Measurements from ENCODE around the gene CDC45. TPM values are rescaled to one million over a fixed set of nuclear protein-coding genes. Genes with fewer than 3 reads are reported as not detected.
A peak's percentile ranks its signal among the peaks of the same experiment; 100 is the strongest.

Gene CDC45
- total RNA-seq, 4 donors from 2014 or later: 0.39 to 3.9 (median 2.0) TPM

DNA sequence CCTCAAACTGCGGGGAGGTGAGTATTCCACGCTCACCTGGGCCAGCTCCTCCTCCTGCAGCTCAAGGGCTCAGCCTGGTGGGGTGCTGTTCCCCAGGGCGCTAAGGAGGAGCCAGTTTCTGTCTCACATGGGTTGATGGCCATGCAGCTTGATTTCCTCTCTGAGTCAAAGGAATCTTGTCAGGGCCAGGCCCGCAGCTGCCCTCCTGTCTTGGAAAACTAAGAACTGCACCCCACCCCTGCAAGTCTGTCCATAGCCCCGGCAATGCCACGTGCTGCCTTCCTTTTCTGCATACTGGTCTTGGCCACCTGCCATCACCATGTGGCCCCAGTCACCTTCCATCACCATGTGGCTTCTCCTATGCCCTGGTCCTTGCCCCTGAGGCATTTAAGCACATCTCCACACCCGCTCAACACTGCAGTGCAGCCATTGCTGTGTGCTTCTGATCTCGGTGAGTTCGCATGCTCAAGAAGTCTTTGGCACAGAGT, 79.6 kb downstream of the CDC45 start:
- no peak overlapping the region for H3K4me3 ChIP-seq (ENCODE audit: low read depth, poor library complexity, severe bottlenecking)
- WGBS, 2 donors: 49 to 54% methylated on average over 9 of the region's 9 CpGs
- intact Hi-C loops (cut with DNase I; ENCODE audit: low total_unique reads): no loop called here
- TF ChIP-seq CTCF (IDR thresholded peaks at IDR 0.05) (no peak), POLR2A (IDR thresholded peaks at IDR 0.05) (no peak)
- DNase-seq (ENCODE audit: low spot score in 2 of 2): peak in 1 of 2 donors; percentile 68

- TF ChIP-seq CTCF (IDR thresholded peaks at IDR 0.05) (no peak), POLR2A (IDR thresholded peaks at IDR 0.05) (no peak)
- intact Hi-C loops (cut with DNase I; ENCODE audit: low total_unique reads): no loop called here
- WGBS, 2 donors: 80 to 100% methylated on average over 2 of the region's 2 CpGs
- DNase-seq (ENCODE audit: low spot score in 2 of 2): peak in 1 of 2 donors; percentile 78
- H3K4me3 ChIP-seq (ENCODE audit: low read depth, poor library complexity, severe bottlenecking): no peak overlapping the region
Observed at GRCh38 chr22:19559956-19560355, 80.2 kb downstream of the CDC45 start.

- DNase-seq (ENCODE audit: low spot score in 2 of 2): peak in 1 of 2 donors; percentile 79
- no peak for TF ChIP-seq CTCF (IDR thresholded peaks at IDR 0.05)
- no peak for TF ChIP-seq POLR2A (IDR thresholded peaks at IDR 0.05)
- WGBS, 2 donors: 66 to 70% methylated on average over 11 of the region's 11 CpGs
- no peak overlapping the region for H3K4me3 ChIP-seq (ENCODE audit: low read depth, poor library complexity, severe bottlenecking)
- intact Hi-C loops (cut with DNase I; ENCODE audit: low total_unique reads): no loop called here
Observed at GRCh38 chr22:19565382-19566278, 85.9 kb downstream of the CDC45 start.

GRCh38 chr22:19566279-19567156, 86.8 kb downstream of the CDC45 start:
- intact Hi-C loops (cut with DNase I; ENCODE audit: low total_unique reads): no loop called here
- no peak for TF ChIP-seq POLR2A (IDR thresholded peaks at IDR 0.05)
- TF ChIP-seq CTCF (IDR thresholded peaks at IDR 0.05): no peak
- H3K4me3 ChIP-seq (ENCODE audit: low read depth, poor library complexity, severe bottlenecking): no peak overlapping the region
- 89% methylated on average over 49 to 52 of the region's 52 CpGs for WGBS, 2 donors
- DNase-seq (ENCODE audit: low spot score in 2 of 2): peak in 1 of 2 donors; percentile 84

DNA sequence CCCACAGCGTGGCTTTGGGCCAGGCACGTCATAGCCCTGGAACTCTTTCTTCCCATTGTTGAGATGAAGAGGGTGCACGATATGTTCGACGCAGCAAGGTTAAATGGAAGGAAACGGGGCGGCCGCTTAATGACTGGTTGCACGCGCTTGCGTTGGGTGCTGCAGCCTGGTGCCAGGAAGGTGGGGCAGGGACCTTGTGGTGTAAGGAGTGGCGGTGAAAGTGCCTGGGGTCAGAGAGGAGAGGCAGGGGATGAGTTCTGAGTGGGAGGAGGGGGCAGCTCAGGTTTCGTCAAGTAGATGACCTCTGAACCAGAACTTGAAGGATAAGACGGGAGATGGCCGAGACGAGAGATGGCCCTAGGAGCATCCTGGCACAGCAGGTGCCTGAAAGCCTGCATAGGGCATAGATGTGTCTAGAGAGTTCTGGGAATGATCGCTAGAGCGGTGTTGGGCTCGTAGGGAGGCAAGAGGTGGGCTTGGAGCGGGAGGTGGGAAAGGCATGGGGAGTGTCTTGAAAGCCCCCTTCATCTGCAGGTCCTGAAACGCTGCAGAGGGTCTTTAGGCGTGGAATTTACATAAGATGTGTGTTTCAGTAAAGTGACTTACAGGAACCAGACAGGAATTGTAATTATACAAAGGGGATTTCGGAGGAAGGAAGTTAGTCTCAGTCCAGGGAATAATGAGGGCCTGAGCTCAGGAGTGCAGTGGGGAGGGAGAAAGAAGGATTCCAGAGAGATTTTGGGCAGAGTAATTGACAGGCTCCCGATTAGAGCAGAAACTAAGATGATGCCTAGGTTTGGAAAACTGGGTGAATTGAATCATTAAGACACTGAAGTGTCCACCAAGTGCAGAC, 87.7 kb downstream of the CDC45 start:
- TF ChIP-seq POLR2A (IDR thresholded peaks at IDR 0.05) (no peak), CTCF (IDR thresholded peaks at IDR 0.05) (no peak)
- peak in 1 of 2 donors; percentile 84 for DNase-seq (ENCODE audit: low spot score in 2 of 2)
- 79 to 81% methylated on average over 24 of the region's 24 CpGs for WGBS, 2 donors
- H3K4me3 ChIP-seq (ENCODE audit: low read depth, poor library complexity, severe bottlenecking): no peak overlapping the region
- intact Hi-C loops (cut with DNase I; ENCODE audit: low total_unique reads): no loop called here
